Heart right ventricle (tissue), 16 donors: ENCODE measurements around the gene GRIK3. TPM values are rescaled to one million over a fixed set of nuclear protein-coding genes. Genes with fewer than 3 reads are reported as not detected.
"Not testable (repeated sequence)": the region's sequence is repeated elsewhere in the genome, so short reads cannot be mapped to it uniquely, and the experiment has no call there.

Experiments
- ATAC-seq, 8 donors: fragments of 200-7000 bp; cut with Tn5 transposase; one replicate each; pipeline ENCODE4 v1.9.1; 2020; ENCODE audit warnings: mild to moderate bottlenecking in 8 of 8, moderate library complexity in 8 of 8, moderate number of reproducible peaks in 1 of 8
- DNase-seq, 2 donors: peaks; one replicate each; pipeline ENCODE4 v3.0.0-alpha.2; 2020
- H3K27ac ChIP-seq, 10 donors: fragments of 200-600 bp; sonication (generic) in 2 of 10; one replicate each; pipeline versions ENCODE4 v1.5.0 to v1.8.0; 2020 to 2022; ENCODE audit warnings: mild to moderate bottlenecking in 3 of 10
- H3K27me3 ChIP-seq, 7 donors: fragments of 200-600 bp; one replicate each; pipeline ENCODE4 v1.8.0; 2021 to 2022; ENCODE audit warnings: mild to moderate bottlenecking in 2 of 7
- H3K36me3 ChIP-seq, 9 donors: fragments of 200-600 bp; sonication (generic) in 1 of 9; one replicate each; pipeline versions ENCODE4 v1.5.0 to v1.8.0; 2020 to 2022; ENCODE audit warnings: mild to moderate bottlenecking in 2 of 9
- H3K4me1 ChIP-seq, 9 donors: fragments of 200-600 bp; sonication (generic) in 1 of 9; one replicate each; pipeline versions ENCODE4 v1.5.0 to v1.8.0; 2020 to 2022; ENCODE audit warnings: mild to moderate bottlenecking in 4 of 9
- H3K4me3 ChIP-seq, 10 donors: fragments of 200-600 bp; sonication (generic) in 2 of 10; one replicate each; pipeline versions ENCODE4 v1.5.0 to v1.8.0; 2020 to 2022; ENCODE audit warnings: mild to moderate bottlenecking in 7 of 10, moderate library complexity in 2 of 10
- H3K9me3 ChIP-seq, 11 donors: fragments of 200-600 bp in 10 of 11; sonication (generic) in 2 of 11; one replicate each; pipeline versions ENCODE4 v1.5.0 to v1.8.0; 2013 to 2022; ENCODE audit warnings: mild to moderate bottlenecking in 2 of 11, control low read depth in 1 of 11, moderate library complexity in 1 of 11
- CTCF ChIP-seq, 9 donors: fragments of 200-600 bp; sonication (generic) in 2 of 9; IDR thresholded peaks; one replicate each; pipeline versions ENCODE4 v1.5.0 to v1.8.0; 2021 to 2022; ENCODE audit warnings: antibody characterized with exemption in 9 of 9, mild to moderate bottlenecking in 5 of 9, moderate library complexity in 1 of 9
- WGBS, 2 donors: extraction: QIAGEN DNeasy Blood & Tissue Kit; methylation state at CpG; one replicate each; pipeline ENCODE4 v1.1.7; 2013; ENCODE audit warnings: inconsistent platforms in 1 of 2; 5-methylcytosine and 5-hydroxymethylcytosine counted together
- intact Hi-C, 10 donors: fragments of 100-400 bp; cut with DNase I; formaldehyde crosslinking; loops; one replicate each; pipeline versions ENCODE4 v1.11.1 to v1.14.2; 2022
- polyA plus RNA-seq, 2 donors: library from polyadenylated mRNA; stranded (reverse); fragments of 200-250 nt; gene quantifications; one replicate each; pipeline ENCODE4 v1.2.3, GENCODE V29; 2013
- total RNA-seq, 10 donors: library from RNA; stranded (reverse); fragmentation: NEBNext Ultra II Directional in 3 of 10; extraction: Animal tissue kit (Norgen Biotek cat#: 25700) in 3 of 10; gene quantifications; one replicate each; pipeline versions ENCODE4 v1.2.1 to v1.2.4, GENCODE V29; 2021 to 2023
- donor health status: Arrhythmogenic right ventricular cardiomyopathy.
- donor health status: ischemic (EF 13 %, LVEDD 7.1; RV severe dilation, severe dysfunction).
- donor health status: healthy with polysubstance abuse.
- donor health status: DM: no; HTN: yes; CAD: no.
- donor health status: DM: no; HTN: no; CAD: no.
- donor health status: ischemic (EF 25% LVEDD 6.9; RV normal size, moderate dysfunction).
- donor health status: ischemic (EF 25% LVEDD 5.7; RV mildly dilated, moderate dysfunction).
- donor health status: healthy.
- donor health status: DM: yes; HTN: yes; CAD: no.
- donor health status: Ischemic cardiomyopathy.
- donor health status: ischemic (EF 35%, LVEDD 5.7; RV mildly dilated, moderate dysfunction).
- donor health status: nonischemic (EF 11% LVEDD 7.7; RV severe dilation, severe dysfunction).
- donor health status: DM: yes; HTN: yes; CAD: no.
- donor health status: PGD.
- donor health status: ischemic (EF 29% LVEDD 5.4; RV normal size, mild dysfunction).
- donor health status: nonischemic (EF 23%, LVEDD 6.1; RV moderate dilation, normal function).

The GRIK3 gene
- total and polyA plus RNA-seq, 12 donors, result 0.10 to 1.1 (median 0.27) TPM

GRCh38 chr1:36900128-36900527 is 134.2 kb downstream of the GRIK3 start:
- no peak overlapping the region for H3K27ac ChIP-seq
- 61 to 73% methylated on average over 1 of the region's 1 CpG for WGBS, 2 donors
- H3K4me1 ChIP-seq, result no peaks in the 10 kb centered on the region
- no peak for DNase-seq
- H3K4me3 ChIP-seq, result no peak overlapping the region
- intact Hi-C loops, result no loop called here
- peaks cover 0 to 10% (median 0%) of the 10 kb centered on the region in 7 donors for H3K27me3 ChIP-seq
- H3K9me3 ChIP-seq, result peaks cover 0 to 38% (median 14%) of the 10 kb centered on the region in 11 donors
- no peak for ATAC-seq
- H3K36me3 ChIP-seq, result no peaks in the 10 kb centered on the region
- no peak for TF ChIP-seq CTCF (IDR thresholded peaks at IDR 0.05)

- H3K4me3 ChIP-seq, H3K27ac ChIP-seq, DNase-seq, H3K36me3 ChIP-seq, ATAC-seq, H3K4me1 ChIP-seq, intact Hi-C loops: not testable (repeated sequence)
- H3K27me3 ChIP-seq, result peaks cover 0 to 11% (median 9%) of the 10 kb centered on the region in 7 donors
- peaks cover 0 to 38% (median 14%) of the 10 kb centered on the region in 11 donors for H3K9me3 ChIP-seq
Observed at GRCh38 chr1:36897813-36898212, 136.5 kb downstream of the GRIK3 start.

- DNase-seq, result no peak
- Histone ChIP-seq H3K36me3 (no peaks in the 10 kb centered on the region), H3K27ac (no peak overlapping the region), H3K27me3 (peaks cover 0 to 30% (median 18%) of the 10 kb centered on the region in 7 donors), H3K4me1 (no peaks in the 10 kb centered on the region), H3K9me3 (peaks cover 0 to 27% (median 10%) of the 10 kb centered on the region in 11 donors), H3K4me3 (no peak overlapping the region)
- TF ChIP-seq CTCF (IDR thresholded peaks at IDR 0.05), result no peak
- 60 to 63% methylated on average over 3 of the region's 3 CpGs for WGBS, 2 donors
- intact Hi-C loops, result no loop called here
- ATAC-seq, result no peak
Observed at GRCh38 chr1:36894824-36895223, 139.5 kb downstream of the GRIK3 start.

- H3K27ac ChIP-seq, result no peak overlapping the region
- ATAC-seq, result no peak
- no peak for DNase-seq
- intact Hi-C loops, result no loop called here
- WGBS, 2 donors, result 74 to 83% methylated on average over 9 of the region's 9 CpGs
- TF ChIP-seq CTCF (IDR thresholded peaks at IDR 0.05), result no peak
- H3K27me3 ChIP-seq, result peaks cover 0 to 53% (median 27%) of the 10 kb centered on the region in 7 donors
- no peaks in the 10 kb centered on the region for H3K36me3 ChIP-seq
- H3K9me3 ChIP-seq, result peaks cover 0 to 4% (median 0%) of the 10 kb centered on the region in 11 donors
- H3K4me1 ChIP-seq, result peaks cover 0 to 5% (median 0%) of the 10 kb centered on the region in 9 donors
- H3K4me3 ChIP-seq, result no peak overlapping the region
Observed at GRCh38 chr1:36890776-36891175, 143.5 kb downstream of the GRIK3 start.

GRCh38 chr1:36889478-36890226 is 144.7 kb downstream of the GRIK3 start:
- H3K27me3 ChIP-seq, result peaks cover 0 to 53% (median 29%) of the 10 kb centered on the region in 7 donors
- WGBS, 2 donors, result 63% methylated on average over 7 of the region's 7 CpGs
- ATAC-seq, result no peak

More at GRCh38 chr1:36889478-36890226, 144.7 kb downstream of the GRIK3 start:
- Histone ChIP-seq H3K9me3 (no peaks in the 10 kb centered on the region), H3K4me3 (no peak overlapping the region), H3K4me1 (peaks cover 0 to 5% (median 0%) of the 10 kb centered on the region in 9 donors), H3K27ac (no peak overlapping the region), H3K36me3 (no peaks in the 10 kb centered on the region)
- no peak for TF ChIP-seq CTCF (IDR thresholded peaks at IDR 0.05)
- no peak for DNase-seq
- intact Hi-C loops, result no loop called here
